Cortex of kidney (tissue), 1 donor: ENCODE data around the gene FAM89B.

Source experiments
- DNase-seq: peaks from one replicate; lab custom pipeline; 2025; lab: John Stamatoyannopoulos, UW

The FAM89B gene

GRCh38 chr11:65610404-65610803 is 38.1 kb downstream of the FAM89B start:
- DNase-seq, result no peak

GRCh38 chr11:65611028-65611757 is 38.9 kb downstream of the FAM89B start:
- DNase-seq, result no peak

- DNase-seq, result no peak
Observed at GRCh38 chr11:65611758-65612603, 39.6 kb downstream of the FAM89B start.

- no peak for DNase-seq
Observed at GRCh38 chr11:65612691-65613090, 40.4 kb downstream of the FAM89B start.

GRCh38 chr11:65613091-65613928 is 41.0 kb downstream of the FAM89B start:
- DNase-seq, result no peak

- peak; percentile 89 for DNase-seq
Observed at GRCh38 chr11:65615229-65615949, 43.1 kb downstream of the FAM89B start, which contains the start of gene PCNX3. Gene PCNX3 (plus strand): TSS chr11:65615776. CDS start chr11:65616312, 536 bp downstream.

GRCh38 chr11:65615950-65616574 is 43.7 kb downstream of the FAM89B start:
- no peak for DNase-seq

GRCh38 chr11:65616575-65617001 is 44.2 kb downstream of the FAM89B start:
- DNase-seq, result no peak

- no peak for DNase-seq
Observed at GRCh38 chr11:65617136-65617850, 45.0 kb downstream of the FAM89B start.

- no peak for DNase-seq
Observed at GRCh38 chr11:65617990-65618751, 45.8 kb downstream of the FAM89B start.

GRCh38 chr11:65618763-65619162 is 46.4 kb downstream of the FAM89B start:
- no peak for DNase-seq

GRCh38 chr11:65619281-65619928 is 47.1 kb downstream of the FAM89B start:
- DNase-seq, result no peak

GRCh38 chr11:65620666-65621065 is 48.3 kb downstream of the FAM89B start:
- no peak for DNase-seq

- no peak for DNase-seq
Observed at GRCh38 chr11:65621460-65621859, 49.1 kb downstream of the FAM89B start.

- DNase-seq, result no peak
Observed at GRCh38 chr11:65622011-65622410, 49.7 kb downstream of the FAM89B start.

- DNase-seq, result no peak
Observed at GRCh38 chr11:65623177-65623576, 50.8 kb downstream of the FAM89B start.
